Esophagus muscularis mucosa (tissue), 4 donors: ENCODE measurements around the gene FSHB. TPM values are rescaled to one million over a fixed set of nuclear protein-coding genes. Genes with fewer than 3 reads are reported as not detected.

Experiments used
- DNase-seq: peaks from one replicate; pipeline ENCODE4 v3.0.0-alpha.2; 2017; ENCODE audit errors: extremely low spot score
- H3K27ac ChIP-seq, 4 donors: fragments of 200-600 bp; sonication (generic); replicated peaks in 1 of 4; 1 replicate in 3 of 4; 2 replicates in 1 of 4; pipeline ENCODE4 v1.5.1; 2016 to 2019; ENCODE audit warnings: mild to moderate bottlenecking in 1 of 4
- H3K27me3 ChIP-seq, 4 donors: fragments of 200-600 bp; sonication (generic); one replicate each; pipeline versions ENCODE4 v1.5.1 to v1.6.0; 2016 to 2019
- H3K36me3 ChIP-seq, 4 donors: fragments of 200-600 bp; sonication (generic); one replicate each; pipeline ENCODE4 v1.5.1; 2016 to 2019
- H3K4me1 ChIP-seq, 4 donors: fragments of 200-600 bp; sonication (generic); one replicate each; pipeline ENCODE4 v1.5.1; 2016 to 2019
- H3K4me3 ChIP-seq, 4 donors: fragments of 200-600 bp; sonication (generic); 1 replicate in 2 of 4; 2 replicates in 2 of 4; pipeline ENCODE4 v1.5.1; 2016 to 2019; ENCODE audit warnings: mild to moderate bottlenecking in 4 of 4, moderate library complexity in 1 of 4
- H3K9me3 ChIP-seq, 4 donors: fragments of 200-600 bp; sonication (generic); 1 replicate in 3 of 4; 2 replicates in 1 of 4; pipeline ENCODE4 v1.5.1; 2016 to 2019
- EP300 ChIP-seq: sonication (generic); formaldehyde crosslinking; IDR thresholded peaks from one replicate; pipeline ENCODE4 v1.6.1; 2017; ENCODE audit warnings: antibody characterized with exemption
- POLR2A ChIP-seq: fragments of 450-650 bp; IDR thresholded peaks from one replicate; pipeline ENCODE4 v1.6.1; 2017; ENCODE audit warnings: antibody characterized with exemption, moderate library complexity, mild to moderate bottlenecking, low read depth
- POLR2AphosphoS5 ChIP-seq, 2 donors: sonication (generic); formaldehyde crosslinking; IDR thresholded peaks; one replicate each; pipeline ENCODE4 v1.6.1; 2017; ENCODE audit warnings: antibody characterized with exemption in 2 of 2
- WGBS: methylation state at CpG from one replicate; pipeline ENCODE4 v1.1.5; 2018; 5-methylcytosine and 5-hydroxymethylcytosine counted together
- intact Hi-C: fragments of 100-400 bp; cut with DNase I; formaldehyde crosslinking; loops from one replicate; pipeline ENCODE4 v1.15.1; 2023
- total RNA-seq, 4 donors: library from RNA; depleted of rRNA; stranded (reverse); fragments of >200 nt; gene quantifications; one replicate each; pipeline versions ENCODE4 v1.1.0 to v1.2.1, GENCODE V29; 2016
- TF ChIP-seq, protein P1 (sequence below), 3 experiments: fragments of 200-600 bp in 2 of 3; fragments of 450-650 bp in 1 of 3; sonication (generic) in 2 of 3; IDR thresholded peaks; one replicate each; pipeline ENCODE4 v1.5.1; 2017 to 2019; ENCODE audit warnings: antibody characterized with exemption in 3 of 3, mild to moderate bottlenecking in 2 of 3, moderate library complexity in 1 of 3

The FSHB gene
- not detected for total RNA-seq

DNA sequence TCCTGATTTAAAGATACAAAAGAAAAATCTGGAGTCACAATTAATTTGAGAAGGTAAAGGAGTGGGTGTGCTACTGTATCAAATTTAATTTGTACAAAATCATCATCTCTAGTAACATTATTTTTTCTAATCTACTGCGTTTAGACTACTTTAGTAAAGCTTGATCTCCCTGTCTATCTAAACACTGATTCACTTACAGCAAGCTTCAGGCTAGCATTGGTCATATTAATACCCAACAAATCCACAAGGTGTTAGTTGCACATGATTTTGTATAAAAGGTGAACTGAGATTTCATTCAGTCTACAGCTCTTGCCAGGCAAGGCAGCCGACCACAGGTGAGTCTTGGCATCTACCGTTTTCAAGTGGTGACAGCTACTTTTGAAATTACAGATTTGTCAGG, at the start of gene FSHB:
Gene FSHB (plus strand): TSS at position 301 of the 400 bp plus-strand sequence. CDS start 889 bp downstream, outside the sequence.
- no peaks in the 10 kb centered on the region for H3K27me3 ChIP-seq
- TF ChIP-seq, protein P1, sequence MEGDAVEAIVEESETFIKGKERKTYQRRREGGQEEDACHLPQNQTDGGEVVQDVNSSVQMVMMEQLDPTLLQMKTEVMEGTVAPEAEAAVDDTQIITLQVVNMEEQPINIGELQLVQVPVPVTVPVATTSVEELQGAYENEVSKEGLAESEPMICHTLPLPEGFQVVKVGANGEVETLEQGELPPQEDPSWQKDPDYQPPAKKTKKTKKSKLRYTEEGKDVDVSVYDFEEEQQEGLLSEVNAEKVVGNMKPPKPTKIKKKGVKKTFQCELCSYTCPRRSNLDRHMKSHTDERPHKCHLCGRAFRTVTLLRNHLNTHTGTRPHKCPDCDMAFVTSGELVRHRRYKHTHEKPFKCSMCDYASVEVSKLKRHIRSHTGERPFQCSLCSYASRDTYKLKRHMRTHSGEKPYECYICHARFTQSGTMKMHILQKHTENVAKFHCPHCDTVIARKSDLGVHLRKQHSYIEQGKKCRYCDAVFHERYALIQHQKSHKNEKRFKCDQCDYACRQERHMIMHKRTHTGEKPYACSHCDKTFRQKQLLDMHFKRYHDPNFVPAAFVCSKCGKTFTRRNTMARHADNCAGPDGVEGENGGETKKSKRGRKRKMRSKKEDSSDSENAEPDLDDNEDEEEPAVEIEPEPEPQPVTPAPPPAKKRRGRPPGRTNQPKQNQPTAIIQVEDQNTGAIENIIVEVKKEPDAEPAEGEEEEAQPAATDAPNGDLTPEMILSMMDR (IDR thresholded peaks at IDR 0.05), result no peak
- TF ChIP-seq POLR2A (no peak), POLR2AphosphoS5 (IDR thresholded peaks at IDR 0.05) (no peak), EP300 (no peak)
- intact Hi-C loops, result no loop called here
- peaks cover 0 to 11% (median 0%) of the 10 kb centered on the region in 4 donors for H3K9me3 ChIP-seq
- no peak within 1 kb of the TSS for H3K27ac ChIP-seq
- 83% methylated on average over 3 of the region's 3 CpGs for WGBS
- DNase-seq, result no peak
- H3K36me3 ChIP-seq, result no peaks in the 10 kb centered on the region
- no peak within 1 kb of the TSS for H3K4me3 ChIP-seq
- no peaks in the 10 kb centered on the region for H3K4me1 ChIP-seq

GRCh38 chr11:30186748-30187147, 44.1 kb upstream of the FSHB start:
- no peak for DNase-seq
- Histone ChIP-seq H3K27ac (no peak overlapping the region), H3K9me3 (peaks cover 0 to 9% (median 0%) of the 10 kb centered on the region in 4 donors), H3K4me1 (peaks cover 0 to 9% (median 3%) of the 10 kb centered on the region in 4 donors), H3K36me3 (no peaks in the 10 kb centered on the region), H3K4me3 (no peak overlapping the region), H3K27me3 (no peaks in the 10 kb centered on the region)
- WGBS, result 93% methylated on average over 3 of the region's 3 CpGs
- intact Hi-C loops, result no loop called here
- TF ChIP-seq, protein P1 (IDR thresholded peaks at IDR 0.05), result no peak
- TF ChIP-seq POLR2A (no peak), EP300 (no peak), POLR2AphosphoS5 (IDR thresholded peaks at IDR 0.05) (no peak)

DNA sequence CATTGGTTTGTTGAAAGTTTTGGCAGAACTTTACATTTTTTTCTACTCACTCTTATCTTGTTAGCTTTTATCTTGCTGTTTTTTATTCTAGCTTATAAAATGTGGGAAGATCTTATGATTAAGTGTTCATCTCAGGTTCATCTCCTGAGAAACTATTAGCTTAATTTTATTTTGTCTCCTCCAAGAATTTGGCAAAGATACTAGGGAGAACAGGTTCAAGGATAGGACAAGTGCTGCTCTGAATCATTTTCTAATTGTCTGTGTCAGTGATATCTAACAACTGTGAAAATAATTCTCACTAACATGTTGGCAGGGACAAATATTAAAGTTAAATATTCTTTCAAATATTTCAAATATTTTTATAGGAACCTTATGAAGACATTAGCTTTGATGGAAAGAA, 38.2 kb upstream of the FSHB start:
- intact Hi-C loops, result loop anchor here (10.0 kb wide), 1 partner anchor 758 kb away; no protein-coding TSS in a partner anchor
- Histone ChIP-seq H3K36me3 (no peaks in the 10 kb centered on the region), H3K27ac (no peak overlapping the region), H3K9me3 (no peaks in the 10 kb centered on the region), H3K4me1 (peaks cover 0 to 23% (median 5%) of the 10 kb centered on the region in 4 donors), H3K27me3 (no peaks in the 10 kb centered on the region), H3K4me3 (no peak overlapping the region)
- DNase-seq, result no peak
- TF ChIP-seq POLR2A, result no peak
- no peak for TF ChIP-seq EP300
- TF ChIP-seq, protein P1 (IDR thresholded peaks at IDR 0.05), result no peak
- TF ChIP-seq POLR2AphosphoS5 (IDR thresholded peaks at IDR 0.05), result no peak

GRCh38 chr11:30196400-30197206, 34.2 kb upstream of the FSHB start:
- intact Hi-C loops, result loop anchor here (2.0 to 10.0 kb wide), 2 partner anchors 66 to 762 kb away; no protein-coding TSS in a partner anchor
- no peak for DNase-seq
- Histone ChIP-seq H3K27me3 (no peaks in the 10 kb centered on the region), H3K27ac (no peak overlapping the region), H3K36me3 (no peaks in the 10 kb centered on the region), H3K4me1 (peaks cover 0 to 14% (median 2%) of the 10 kb centered on the region in 4 donors), H3K4me3 (no peak overlapping the region), H3K9me3 (no peaks in the 10 kb centered on the region)
- 16% methylated on average over 6 of the region's 6 CpGs for WGBS
- TF ChIP-seq POLR2AphosphoS5 (IDR thresholded peaks at IDR 0.05) (no peak), POLR2A (no peak), EP300 (no peak)
- TF ChIP-seq, protein P1 (IDR thresholded peaks at IDR 0.05), result peak; percentile 57 to 80 (median 77)
